ENCODE measurements around the gene COPS7A. TPM values are rescaled to one million over a fixed set of nuclear protein-coding genes. Genes with fewer than 3 reads are reported as not detected.
"Not testable (repeated sequence)": the region's sequence is repeated elsewhere in the genome, so short reads cannot be mapped to it uniquely, and the experiment has no call there.

The COPS7A gene
- total RNA-seq, 2 donors from 2014 or later: 30.2 to 39.7 TPM

- no peak for ATAC-seq (replicated peaks in 1 of 2)
- no peaks in the 10 kb centered on the region for H3K9me3 Mint-ChIP-seq
- peaks cover 34% of the 10 kb centered on the region for H3K27me3 Mint-ChIP-seq (ENCODE audit: low read depth)
- H3K36me3 Mint-ChIP-seq (ENCODE audit: insufficient read depth in 2 of 2): peaks cover 0 to 7% of the 10 kb centered on the region in 2 donors
- DNase-seq: no peak
- peaks cover 21% of the 10 kb centered on the region for H3K4me1 Mint-ChIP-seq (ENCODE audit: low read depth)
- no peak overlapping the region for H3K27ac Mint-ChIP-seq
- no peak overlapping the region for H3K4me3 Mint-ChIP-seq
Measured at GRCh38 chr12:6696690-6697583, 26.9 kb upstream of the COPS7A start.

DNA sequence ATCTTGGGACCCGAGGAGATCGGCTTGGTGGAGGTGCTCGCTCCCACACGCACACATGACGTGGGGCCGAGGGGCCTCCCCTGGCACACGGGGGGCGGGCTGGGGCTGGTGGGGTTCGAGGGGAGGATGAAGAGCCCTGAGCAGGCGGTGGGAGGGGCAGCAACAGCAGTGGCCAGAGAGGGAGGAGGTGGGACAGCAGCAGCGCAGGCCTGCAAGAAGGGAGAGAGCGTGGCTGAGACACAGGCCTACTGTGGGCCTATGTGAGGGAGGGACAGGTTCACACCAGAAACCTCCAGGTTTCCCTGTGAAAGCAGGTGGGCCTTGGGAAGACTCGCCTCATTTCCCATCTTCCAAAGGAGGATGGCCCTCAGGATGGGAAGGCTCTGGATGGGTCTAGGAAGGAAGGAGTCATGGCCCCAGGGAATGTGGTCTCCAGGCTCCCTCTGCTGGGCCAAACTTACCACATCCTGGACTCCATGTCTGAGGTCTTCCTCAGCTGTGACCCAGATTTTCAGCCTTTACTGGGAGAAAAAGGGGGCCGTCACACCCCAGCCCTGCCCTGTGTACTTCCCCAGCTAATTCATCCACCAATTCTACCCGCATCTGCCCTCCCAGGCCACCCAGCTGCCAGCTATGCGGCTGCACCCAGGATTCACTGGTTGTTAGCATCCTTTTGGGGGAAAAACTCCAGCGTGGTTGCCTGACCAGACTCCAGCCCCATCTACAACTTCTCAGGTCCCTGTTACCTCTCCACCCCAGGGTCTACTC lies 26.1 kb upstream of the COPS7A start:
- H3K4me3 Mint-ChIP-seq: no peak overlapping the region
- no peak overlapping the region for H3K27ac Mint-ChIP-seq
- no peaks in the 10 kb centered on the region for H3K9me3 Mint-ChIP-seq
- H3K36me3 Mint-ChIP-seq (ENCODE audit: insufficient read depth in 2 of 2): peaks cover 3 to 7% of the 10 kb centered on the region in 2 donors
- H3K27me3 Mint-ChIP-seq (ENCODE audit: low read depth): peaks cover 42% of the 10 kb centered on the region
- ATAC-seq (replicated peaks in 1 of 2) (peak in 1 of 2 donors; percentile 11), DNase-seq (peak in 1 of 2 donors; percentile 15)
- H3K4me1 Mint-ChIP-seq (ENCODE audit: low read depth): peaks cover 26% of the 10 kb centered on the region

DNA sequence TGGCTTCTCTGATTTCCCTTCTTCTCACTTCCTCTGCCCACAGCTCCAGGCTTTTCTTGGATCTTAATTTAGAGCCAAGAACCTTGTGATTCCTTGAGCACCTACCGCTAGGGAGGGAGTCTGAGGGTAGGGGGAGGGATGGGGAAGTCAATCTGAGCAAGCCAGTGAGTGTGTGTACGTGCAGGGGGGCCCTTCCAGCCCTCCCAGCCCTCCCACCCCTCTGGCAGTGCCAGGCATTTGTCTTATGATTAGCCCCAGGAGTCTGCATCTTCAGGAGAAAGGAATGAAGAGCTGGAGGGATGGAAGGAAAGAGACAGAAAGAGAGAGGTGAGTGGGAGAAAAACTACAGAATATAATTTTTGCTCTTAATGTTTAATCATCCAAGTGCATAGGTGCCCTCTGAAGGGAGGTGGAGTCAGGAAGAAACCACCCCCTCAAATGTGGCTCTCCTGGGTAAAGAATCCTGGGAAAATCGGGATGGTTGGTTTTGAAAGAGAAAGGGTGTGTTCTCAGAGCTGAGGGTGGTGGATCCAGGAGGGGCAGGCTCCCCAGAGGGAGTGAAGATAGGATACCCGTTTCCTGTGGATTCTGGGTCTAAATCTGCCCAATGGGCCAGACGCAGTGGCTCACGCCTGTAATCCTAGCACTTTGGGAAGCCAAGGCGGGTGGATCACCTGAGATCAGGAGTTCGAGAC lies 25.3 kb upstream of the COPS7A start:
- Mint-ChIP-seq H3K27me3 (ENCODE audit: low read depth) (peaks cover 49% of the 10 kb centered on the region), H3K27ac (no peak overlapping the region), H3K4me3 (peak overlapping the region; percentile 26 to 82), H3K36me3 (ENCODE audit: insufficient read depth in 2 of 2) (peaks cover 3 to 7% of the 10 kb centered on the region in 2 donors), H3K4me1 (ENCODE audit: low read depth) (peaks cover 29% of the 10 kb centered on the region), H3K9me3 (no peaks in the 10 kb centered on the region)
- no peak for ATAC-seq (replicated peaks in 1 of 2)
- no peak for DNase-seq

- DNase-seq (no peak), ATAC-seq (replicated peaks in 1 of 2) (no peak)
- peak overlapping the region; percentile 51 for H3K27ac Mint-ChIP-seq
- peak overlapping the region; percentile 78 to 82 for H3K4me3 Mint-ChIP-seq
- H3K27me3 Mint-ChIP-seq (ENCODE audit: low read depth): peaks cover 58% of the 10 kb centered on the region
- H3K36me3 Mint-ChIP-seq (ENCODE audit: insufficient read depth in 2 of 2): peaks cover 3 to 7% of the 10 kb centered on the region in 2 donors
- no peaks in the 10 kb centered on the region for H3K9me3 Mint-ChIP-seq
- H3K4me1 Mint-ChIP-seq (ENCODE audit: low read depth): peaks cover 32% of the 10 kb centered on the region
Measured at GRCh38 chr12:6699259-6699988, 24.4 kb upstream of the COPS7A start.

GRCh38 chr12:6699989-6700645 lies 23.7 kb upstream of the COPS7A start:
- peaks cover 65% of the 10 kb centered on the region for H3K27me3 Mint-ChIP-seq (ENCODE audit: low read depth)
- ATAC-seq (replicated peaks in 1 of 2) (peak; percentile 57 to 65), DNase-seq (peak; percentile 20 to 36)
- peaks cover 32% of the 10 kb centered on the region for H3K4me1 Mint-ChIP-seq (ENCODE audit: low read depth)
- peaks cover 3 to 7% of the 10 kb centered on the region in 2 donors for H3K36me3 Mint-ChIP-seq (ENCODE audit: insufficient read depth in 2 of 2)
- H3K27ac Mint-ChIP-seq: no peak overlapping the region
- no peaks in the 10 kb centered on the region for H3K9me3 Mint-ChIP-seq
- H3K4me3 Mint-ChIP-seq: peak overlapping the region; percentile 78 to 82

GRCh38 chr12:6700646-6701051 lies 23.2 kb upstream of the COPS7A start, which contains the start of gene PIANP:
Gene PIANP, minus strand, starts transcription at chr12:6700815. Its CDS starts 2,754 bp downstream, at chr12:6698061.
- peak; percentile 78 to 82 for ATAC-seq (replicated peaks in 1 of 2)
- H3K4me3 Mint-ChIP-seq: peak within 1 kb of the TSS; percentile 82 to 84
- H3K4me1 Mint-ChIP-seq (ENCODE audit: low read depth): peaks cover 32% of the 10 kb centered on the region
- H3K36me3 Mint-ChIP-seq (ENCODE audit: insufficient read depth in 2 of 2): peaks cover 3 to 7% of the 10 kb centered on the region in 2 donors
- DNase-seq: peak; percentile 62 to 65
- H3K27me3 Mint-ChIP-seq (ENCODE audit: low read depth): peaks cover 71% of the 10 kb centered on the region
- peak within 1 kb of the TSS; percentile 13 for H3K27ac Mint-ChIP-seq
- H3K9me3 Mint-ChIP-seq: no peaks in the 10 kb centered on the region

- DNase-seq (no peak), ATAC-seq (replicated peaks in 1 of 2) (no peak)
- Mint-ChIP-seq H3K4me1 (ENCODE audit: low read depth) (peaks cover 32% of the 10 kb centered on the region), H3K36me3 (ENCODE audit: insufficient read depth in 2 of 2) (peaks cover 3 to 7% of the 10 kb centered on the region in 2 donors), H3K27ac (peak overlapping the region; percentile 13), H3K9me3 (no peaks in the 10 kb centered on the region), H3K27me3 (ENCODE audit: low read depth) (peaks cover 71% of the 10 kb centered on the region), H3K4me3 (peak overlapping the region; percentile 82 to 84)
Measured at GRCh38 chr12:6701078-6701768, 22.6 kb upstream of the COPS7A start.

GRCh38 chr12:6703631-6704030 lies 20.2 kb upstream of the COPS7A start:
- no peak overlapping the region for H3K27ac Mint-ChIP-seq
- ATAC-seq (replicated peaks in 1 of 2) (no peak), DNase-seq (peak in 1 of 2 donors; percentile 8)
- H3K36me3 Mint-ChIP-seq (ENCODE audit: insufficient read depth in 2 of 2): peaks cover 3 to 7% of the 10 kb centered on the region in 2 donors
- H3K4me3 Mint-ChIP-seq: no peak overlapping the region
- H3K9me3 Mint-ChIP-seq: no peaks in the 10 kb centered on the region
- H3K27me3 Mint-ChIP-seq (ENCODE audit: low read depth): peaks cover 64% of the 10 kb centered on the region
- H3K4me1 Mint-ChIP-seq (ENCODE audit: low read depth): peaks cover 34% of the 10 kb centered on the region

DNA sequence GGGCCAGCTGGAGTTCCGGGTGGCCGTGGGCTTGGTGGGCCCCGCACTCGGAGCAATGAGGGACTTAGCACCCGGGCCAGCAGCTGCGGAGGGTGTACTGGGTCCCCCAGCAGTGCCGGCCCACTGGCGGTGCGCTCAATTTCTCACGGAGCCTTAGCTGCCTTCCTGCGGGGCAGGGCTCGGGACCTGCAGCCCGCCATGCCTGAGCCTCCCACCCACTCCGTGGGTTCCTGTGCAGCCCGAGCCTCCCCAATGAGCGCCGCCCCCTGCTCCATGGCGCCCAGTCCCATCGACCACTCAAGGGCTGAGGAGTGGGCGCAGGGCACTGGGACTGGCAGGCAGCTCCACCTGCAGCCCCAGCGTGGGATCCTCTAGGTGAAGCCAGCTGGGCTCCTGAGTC lies 15.5 kb upstream of the COPS7A start:
- not testable (repeated sequence) for H3K4me3 Mint-ChIP-seq, H3K9me3 Mint-ChIP-seq, H3K27ac Mint-ChIP-seq

DNA sequence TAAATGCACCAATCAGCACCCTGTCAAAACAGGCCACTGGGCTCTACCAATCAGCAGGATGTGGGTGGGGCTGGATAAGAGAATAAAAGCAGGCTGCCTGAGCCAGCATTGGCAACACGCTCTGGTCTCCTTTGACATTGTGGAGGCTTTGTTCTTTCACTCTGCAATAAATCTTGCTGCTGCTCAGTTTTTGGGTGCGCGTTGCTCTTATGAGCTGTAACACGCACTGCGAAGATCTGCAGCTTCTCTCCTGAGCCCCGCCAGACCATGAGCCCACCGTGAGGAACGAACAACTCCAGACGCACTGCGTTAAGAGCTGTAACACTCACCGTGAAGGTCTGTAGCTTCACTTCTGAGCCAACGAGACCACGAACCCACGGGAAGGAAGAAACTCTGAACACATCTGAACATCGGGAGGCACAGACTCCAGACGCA lies 14.9 kb upstream of the COPS7A start:
- ATAC-seq (replicated peaks in 1 of 2) (peak; percentile 32 to 69), DNase-seq (peak; percentile 25 to 49)
- no peaks in the 10 kb centered on the region for H3K9me3 Mint-ChIP-seq
- H3K27ac Mint-ChIP-seq: peak overlapping the region; percentile 35
- peaks cover 23% of the 10 kb centered on the region for H3K27me3 Mint-ChIP-seq (ENCODE audit: low read depth)
- H3K4me3 Mint-ChIP-seq: peak overlapping the region; percentile 77 to 81
- H3K4me1 Mint-ChIP-seq (ENCODE audit: low read depth): peaks cover 10% of the 10 kb centered on the region
- no peaks in the 10 kb centered on the region for H3K36me3 Mint-ChIP-seq (ENCODE audit: insufficient read depth in 2 of 2)

More for the DNA sequence above, 15.5 kb upstream of the COPS7A start:
- Mint-ChIP-seq H3K4me1 (ENCODE audit: low read depth) (peaks cover 15% of the 10 kb centered on the region), H3K27me3 (ENCODE audit: low read depth) (peaks cover 29% of the 10 kb centered on the region)
- not testable (repeated sequence) for DNase-seq; H3K36me3 Mint-ChIP-seq (ENCODE audit: insufficient read depth in 2 of 2); ATAC-seq (replicated peaks in 1 of 2)

- not testable (repeated sequence) for H3K27ac Mint-ChIP-seq; H3K27me3 Mint-ChIP-seq (ENCODE audit: low read depth); H3K4me3 Mint-ChIP-seq; DNase-seq; H3K4me1 Mint-ChIP-seq (ENCODE audit: low read depth); ATAC-seq (replicated peaks in 1 of 2); H3K36me3 Mint-ChIP-seq (ENCODE audit: insufficient read depth in 2 of 2); H3K9me3 Mint-ChIP-seq
Measured at GRCh38 chr12:6716031-6716873, 7.6 kb upstream of the COPS7A start.
